ENCODE data around the gene ST6GALNAC3. TPM values are rescaled to one million over a fixed set of nuclear protein-coding genes. Genes with fewer than 3 reads are reported as not detected.
A peak's percentile ranks its signal among the peaks of the same experiment; 100 is the strongest.

ST6GALNAC3 gene
- total RNA-seq, 1 donor from 2014 or later, result 0.26 TPM

- no peaks in the 10 kb centered on the region for H3K36me3 ChIP-seq (ENCODE audit: control insufficient read depth, insufficient read depth, low read length)
- FAIRE-seq (no peak), DNase-seq (ENCODE audit: low read depth) (peak; percentile 25)
- H3K27me3 ChIP-seq (ENCODE audit: control insufficient read depth, insufficient read depth, low read length), result no peaks in the 10 kb centered on the region
- no peak for TF ChIP-seq CTCF (IDR thresholded peaks at IDR 0.05; ENCODE audit: insufficient read depth, low read length, severe bottlenecking)
- no peak overlapping the region for H3K4me3 ChIP-seq (ENCODE audit: low read depth, low read length)
Observed at GRCh38 chr1:76433526-76433925, 359.0 kb downstream of the ST6GALNAC3 start.

- H3K4me3 ChIP-seq (ENCODE audit: low read depth, low read length), result no peak overlapping the region
- FAIRE-seq (no peak), DNase-seq (ENCODE audit: low read depth) (no peak)
- no peak for TF ChIP-seq CTCF (IDR thresholded peaks at IDR 0.05; ENCODE audit: insufficient read depth, low read length, severe bottlenecking)
- H3K36me3 ChIP-seq (ENCODE audit: control insufficient read depth, insufficient read depth, low read length), result no peaks in the 10 kb centered on the region
- H3K27me3 ChIP-seq (ENCODE audit: control insufficient read depth, insufficient read depth, low read length), result no peaks in the 10 kb centered on the region
Observed at GRCh38 chr1:76443217-76443616, 368.7 kb downstream of the ST6GALNAC3 start.

- H3K4me3 ChIP-seq (ENCODE audit: low read depth, low read length), result no peak overlapping the region
- no peak for FAIRE-seq
- no peaks in the 10 kb centered on the region for H3K36me3 ChIP-seq (ENCODE audit: control insufficient read depth, insufficient read depth, low read length)
- no peak for DNase-seq (ENCODE audit: low read depth)
- no peaks in the 10 kb centered on the region for H3K27me3 ChIP-seq (ENCODE audit: control insufficient read depth, insufficient read depth, low read length)
- no peak for TF ChIP-seq CTCF (IDR thresholded peaks at IDR 0.05; ENCODE audit: insufficient read depth, low read length, severe bottlenecking)
Observed at GRCh38 chr1:76444773-76445172, 370.2 kb downstream of the ST6GALNAC3 start.

GRCh38 chr1:76450229-76450628, 375.7 kb downstream of the ST6GALNAC3 start:
- no peak for DNase-seq (ENCODE audit: low read depth)
- Histone ChIP-seq H3K4me3 (ENCODE audit: low read depth, low read length) (no peak overlapping the region), H3K36me3 (ENCODE audit: control insufficient read depth, insufficient read depth, low read length) (no peaks in the 10 kb centered on the region), H3K27me3 (ENCODE audit: control insufficient read depth, insufficient read depth, low read length) (no peaks in the 10 kb centered on the region)
- FAIRE-seq, result no peak
- no peak for TF ChIP-seq CTCF (IDR thresholded peaks at IDR 0.05; ENCODE audit: insufficient read depth, low read length, severe bottlenecking)

- Histone ChIP-seq H3K4me3 (ENCODE audit: low read depth, low read length) (no peak overlapping the region), H3K36me3 (ENCODE audit: control insufficient read depth, insufficient read depth, low read length) (no peaks in the 10 kb centered on the region), H3K27me3 (ENCODE audit: control insufficient read depth, insufficient read depth, low read length) (no peaks in the 10 kb centered on the region)
- DNase-seq (ENCODE audit: low read depth), result no peak
- no peak for FAIRE-seq
- TF ChIP-seq CTCF (IDR thresholded peaks at IDR 0.05; ENCODE audit: insufficient read depth, low read length, severe bottlenecking), result no peak
Observed at GRCh38 chr1:76463278-76463677, 388.7 kb downstream of the ST6GALNAC3 start.

- DNase-seq (ENCODE audit: low read depth), result no peak
- no peak for TF ChIP-seq CTCF (IDR thresholded peaks at IDR 0.05; ENCODE audit: insufficient read depth, low read length, severe bottlenecking)
- no peaks in the 10 kb centered on the region for H3K27me3 ChIP-seq (ENCODE audit: control insufficient read depth, insufficient read depth, low read length)
- no peaks in the 10 kb centered on the region for H3K36me3 ChIP-seq (ENCODE audit: control insufficient read depth, insufficient read depth, low read length)
- H3K4me3 ChIP-seq (ENCODE audit: low read depth, low read length), result no peak overlapping the region
- FAIRE-seq, result no peak
Observed at GRCh38 chr1:76463849-76464248, 389.3 kb downstream of the ST6GALNAC3 start.

Data from bronchial epithelial cell (primary cell).